NCI-H1436 (cell line): ENCODE data around the gene SLC6A11.

ENCODE experiments used
- DNase-seq: peaks from one replicate; lab custom pipeline; 2025; lab: John Stamatoyannopoulos, UW

The SLC6A11 gene

DNA sequence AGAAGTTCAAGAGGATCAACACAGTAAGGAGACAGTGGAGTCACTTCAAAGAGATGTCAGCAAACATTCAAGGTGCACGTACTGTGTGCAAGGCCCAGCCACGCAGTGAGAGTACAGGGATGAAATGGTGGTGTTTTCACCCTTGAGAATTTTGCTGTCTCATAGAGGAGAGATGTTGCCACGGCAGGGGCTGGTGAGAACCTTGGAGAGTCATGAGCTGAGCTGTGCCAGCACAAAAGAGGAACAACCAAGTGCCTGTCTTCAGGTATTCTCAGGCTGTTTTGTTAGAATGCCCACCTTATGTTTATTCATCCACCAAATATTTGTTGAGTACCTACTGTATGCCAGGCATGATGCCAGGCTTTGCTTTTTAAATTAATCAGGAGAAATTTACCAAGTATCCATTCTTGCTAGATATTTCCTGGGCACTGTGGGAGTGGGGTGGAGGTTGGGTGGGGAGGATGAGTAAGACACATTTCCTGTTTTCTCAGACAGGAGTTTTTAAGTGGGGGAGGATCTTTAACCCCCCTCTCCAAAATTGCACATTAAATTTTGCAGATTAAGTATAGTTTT, 72.6 kb downstream of the SLC6A11 start:
- no peak for DNase-seq

DNA sequence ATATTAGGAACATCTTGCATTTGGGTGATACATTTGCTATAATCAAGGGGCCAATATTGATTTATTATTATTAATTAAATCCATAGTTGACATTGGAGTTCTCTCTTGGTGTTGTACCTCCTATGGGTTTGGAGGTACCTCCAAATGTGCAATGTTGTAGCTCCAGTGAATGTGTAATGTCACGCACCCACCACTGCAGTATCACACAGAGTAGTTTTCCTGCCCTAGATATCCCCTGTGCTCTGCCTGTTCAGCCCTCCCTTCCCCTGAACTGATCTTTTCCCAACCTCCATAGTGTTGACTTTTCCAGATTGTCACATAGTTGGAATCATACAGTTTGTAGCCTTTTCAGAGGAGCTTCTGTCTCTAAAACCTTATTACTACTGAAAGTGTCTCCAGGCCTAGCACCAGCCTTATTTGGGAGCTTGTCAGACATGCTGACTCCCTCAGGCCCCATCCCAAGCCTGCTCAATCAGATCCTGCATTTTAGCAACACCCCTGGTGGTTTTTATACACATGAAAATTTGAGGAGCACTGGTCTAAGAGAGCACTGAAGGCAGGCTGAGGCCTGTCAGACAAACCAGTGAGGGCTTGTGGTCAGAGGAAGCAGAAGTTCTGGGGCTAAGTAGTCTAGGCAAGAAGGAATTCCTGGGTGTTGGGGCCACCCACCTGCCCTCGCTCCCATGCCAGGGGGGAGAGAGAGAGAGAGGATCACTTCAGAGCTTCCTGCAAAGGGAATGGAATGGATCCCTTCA, 73.4 kb downstream of the SLC6A11 start:
- DNase-seq, result no peak

DNA sequence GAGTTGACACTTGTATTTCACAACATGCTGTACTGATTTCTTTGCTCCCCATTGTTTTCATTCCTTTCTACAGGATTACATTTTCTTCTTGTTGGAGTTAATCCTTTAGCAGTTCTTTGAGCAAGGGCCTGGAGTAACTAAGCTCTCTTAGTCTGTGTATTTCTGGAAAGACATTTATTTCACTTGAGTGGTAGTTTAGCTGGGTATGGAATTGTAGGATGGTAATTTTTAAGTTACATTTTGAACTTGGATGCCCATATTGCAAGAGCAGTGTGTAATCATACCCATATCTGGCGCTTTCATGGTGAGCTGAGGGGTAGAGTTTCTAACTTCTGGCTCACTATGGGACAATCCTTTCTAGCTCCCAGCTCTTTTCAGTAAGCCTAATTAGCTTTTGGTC, 74.6 kb downstream of the SLC6A11 start:
- no peak for DNase-seq

DNA sequence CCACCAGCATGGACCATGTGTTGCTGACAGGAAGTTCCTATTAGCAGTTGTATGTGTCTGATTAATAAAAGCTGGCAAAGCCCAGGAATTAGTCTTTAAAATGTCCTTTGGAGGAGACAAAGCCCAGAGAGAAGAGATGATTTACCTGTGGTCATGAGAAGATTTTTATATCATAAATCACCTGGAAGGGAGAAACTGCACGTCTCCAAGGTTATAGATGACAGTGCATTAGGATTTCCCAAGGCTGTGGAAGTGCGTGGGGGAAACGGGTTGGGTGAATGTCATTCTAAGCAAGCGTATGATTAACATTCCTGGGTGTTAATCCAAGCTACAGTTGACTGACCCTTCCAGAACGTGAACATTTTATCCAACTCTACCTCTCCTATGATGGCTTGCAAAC, 76.6 kb downstream of the SLC6A11 start:
- DNase-seq, result no peak

DNA sequence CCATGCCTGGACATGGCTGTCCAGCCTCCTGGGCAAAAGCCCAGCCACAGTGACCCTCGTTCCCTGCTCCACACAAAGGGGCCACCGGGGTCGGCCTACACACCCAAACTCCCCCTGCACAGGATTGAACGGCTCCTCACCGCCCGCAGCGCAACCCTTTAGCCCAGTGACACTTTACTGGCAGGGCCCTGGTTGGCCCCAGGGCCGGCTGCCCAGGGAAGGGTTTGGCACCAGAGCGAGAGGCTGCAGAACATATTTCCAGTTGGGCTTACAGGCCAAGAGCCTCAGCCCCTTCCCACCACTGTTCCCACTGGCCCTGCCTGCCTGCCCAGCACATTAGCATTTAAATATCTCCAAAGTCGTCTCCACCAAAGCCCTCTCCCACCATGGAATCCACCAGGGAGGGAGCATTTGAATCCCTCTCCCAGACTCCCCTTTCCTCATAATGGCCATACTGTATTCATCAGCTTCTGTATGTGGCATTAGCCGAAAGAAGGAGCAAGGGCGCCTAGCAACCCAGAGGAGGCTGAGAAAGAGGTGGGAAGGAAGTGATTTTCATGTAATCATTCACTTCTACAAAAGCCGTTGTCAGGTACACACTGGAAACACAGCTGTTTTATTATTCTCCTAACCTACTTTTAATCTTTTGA, 85.4 kb downstream of the SLC6A11 start:
- no peak for DNase-seq

DNA sequence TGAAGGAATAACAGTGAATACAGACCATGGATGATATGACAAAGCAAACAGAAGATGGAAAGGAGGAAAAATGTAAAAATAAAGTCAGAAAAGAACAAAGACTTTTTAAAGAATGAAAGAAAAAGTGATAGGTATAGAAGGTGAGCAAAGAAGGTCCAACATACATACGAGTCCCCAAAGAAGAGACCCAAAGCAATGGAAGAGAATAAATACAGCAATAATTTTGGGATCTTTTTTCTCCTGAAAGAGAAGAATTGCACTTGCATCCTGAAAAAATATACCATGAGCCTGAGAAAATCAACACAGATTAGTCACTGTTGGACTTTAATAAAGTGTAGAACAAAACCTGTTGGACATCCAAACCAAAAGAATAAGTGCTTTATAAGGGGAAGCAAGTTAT, 91.2 kb downstream of the SLC6A11 start:
- DNase-seq, result no peak

DNA sequence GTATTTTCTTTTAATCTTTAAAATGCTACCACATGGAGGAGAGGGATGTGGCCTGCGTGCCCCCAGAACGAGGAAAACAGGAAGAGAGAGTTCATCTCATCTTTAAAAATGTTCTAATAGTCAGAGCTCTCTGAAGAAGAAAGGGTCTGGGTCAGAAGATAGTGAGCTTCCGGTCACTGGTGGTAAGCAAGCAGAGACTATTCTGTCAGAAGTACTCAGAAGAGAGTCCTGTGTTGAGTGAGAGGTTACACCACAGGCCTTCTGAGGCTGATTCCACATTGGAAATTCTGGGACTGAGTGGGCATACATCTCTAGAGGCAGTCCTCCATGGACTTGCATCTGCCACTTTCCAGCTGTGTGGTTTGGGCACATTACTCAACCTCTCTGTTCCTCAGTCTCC, 94.3 kb downstream of the SLC6A11 start:
- DNase-seq, result no peak

DNA sequence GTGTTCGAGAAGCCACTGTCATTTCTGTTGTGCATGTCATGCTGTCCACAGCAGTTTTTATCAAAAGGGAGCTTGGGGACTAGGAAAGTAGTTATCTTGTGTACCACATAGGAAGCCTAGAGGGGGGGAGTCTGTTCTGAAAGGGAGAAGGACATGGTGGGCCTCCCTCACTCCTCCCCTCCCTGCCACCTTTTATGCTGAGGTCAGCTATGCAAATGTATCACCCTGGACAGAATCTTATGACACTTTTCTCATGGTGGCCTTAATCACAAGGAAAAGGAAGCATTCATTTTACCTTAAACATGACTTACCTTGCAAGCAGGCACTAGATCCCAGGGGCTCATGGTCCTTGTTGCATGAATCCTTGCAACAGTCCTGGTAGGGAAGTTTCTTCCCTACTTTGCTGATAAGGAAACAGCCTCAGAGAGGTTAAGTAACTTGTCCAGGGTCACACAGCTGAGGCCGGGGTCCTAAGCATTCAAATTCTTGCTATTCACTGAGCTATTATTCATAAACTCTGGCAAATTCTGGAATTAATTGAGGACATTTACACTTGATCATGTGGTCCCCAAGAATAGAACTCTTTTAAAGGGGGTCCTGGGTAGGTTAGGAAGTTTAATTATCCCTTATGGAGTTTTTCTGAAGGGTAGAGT, 95.4 kb downstream of the SLC6A11 start:
- DNase-seq, result no peak

DNA sequence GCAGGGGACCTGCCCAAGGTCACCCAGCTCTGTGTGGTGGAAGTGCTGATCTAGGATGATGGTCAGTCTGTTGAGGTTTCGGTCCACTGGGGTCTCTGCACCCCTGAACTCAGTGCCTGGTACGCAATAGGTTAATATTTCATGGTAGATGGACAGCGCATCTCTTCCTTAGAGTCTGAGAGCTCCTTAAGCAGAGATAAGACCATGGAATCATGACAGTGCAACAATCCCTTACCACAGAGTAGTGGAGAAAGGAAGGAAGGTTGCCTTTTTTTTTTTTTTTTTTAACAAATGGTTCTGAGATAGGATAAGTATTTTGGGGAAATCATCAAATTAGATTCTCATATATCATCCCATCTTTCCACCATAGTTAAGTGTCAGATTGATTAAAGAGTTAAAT, 96.8 kb downstream of the SLC6A11 start:
- no peak for DNase-seq

DNA sequence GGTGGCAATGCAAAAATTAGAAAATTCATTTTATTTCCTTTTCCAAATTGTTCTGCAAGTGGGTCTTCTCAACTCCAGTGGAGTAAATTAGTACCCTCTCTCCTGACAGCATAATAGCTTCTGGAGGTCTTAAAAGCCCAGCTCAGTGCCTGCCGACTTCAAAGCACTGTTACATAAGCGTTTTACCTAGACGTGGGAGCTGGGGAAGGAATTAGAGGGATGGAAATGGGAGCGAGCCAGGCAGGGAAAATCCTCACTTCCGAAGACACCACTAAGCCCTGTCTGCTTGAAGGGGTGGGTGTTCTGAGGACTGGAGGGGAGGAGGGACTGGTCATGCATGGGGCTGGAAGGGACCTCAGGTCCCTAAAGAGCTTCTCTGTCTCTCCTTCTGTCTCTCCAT, 99.3 kb downstream of the SLC6A11 start:
- DNase-seq, result no peak

DNA sequence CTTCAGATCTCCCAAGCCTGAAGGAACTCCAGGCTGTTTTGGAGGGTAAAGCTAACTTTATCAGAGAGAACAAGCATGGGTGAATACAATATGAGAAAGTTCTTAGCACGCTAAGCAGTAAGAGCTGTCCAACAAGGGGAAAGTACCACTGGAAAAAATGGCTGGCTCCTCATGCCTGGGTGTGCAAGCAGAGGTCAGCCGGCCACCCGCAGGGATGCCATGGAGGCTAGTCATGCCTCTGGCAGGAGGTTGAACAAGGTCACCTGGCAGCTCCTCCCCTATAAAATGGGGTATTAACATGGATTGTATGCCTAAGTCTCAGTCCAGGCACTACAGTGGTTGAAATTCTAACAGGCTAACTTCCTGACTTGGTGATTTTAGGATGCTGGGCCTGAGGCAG, 101.1 kb downstream of the SLC6A11 start:
- DNase-seq, result no peak

DNA sequence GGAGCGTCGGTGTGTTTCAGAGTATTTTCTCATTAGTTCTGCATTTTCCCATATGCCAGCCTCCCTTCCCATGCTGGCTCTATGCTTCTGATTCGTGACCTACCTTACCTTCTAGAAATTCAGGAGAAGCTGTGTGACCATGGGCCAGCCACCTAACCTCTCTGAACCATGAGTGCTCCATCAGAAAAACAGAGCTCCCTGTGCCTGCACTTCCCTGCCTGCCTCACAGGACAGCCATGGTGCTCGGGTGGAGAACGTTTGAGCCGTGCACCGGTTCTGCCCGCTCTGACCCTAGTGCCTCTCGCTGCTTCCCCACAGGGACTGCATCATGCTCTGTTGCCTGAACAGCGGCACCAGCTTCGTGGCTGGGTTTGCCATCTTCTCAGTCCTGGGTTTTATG, 102.0 kb downstream of the SLC6A11 start:
- no peak for DNase-seq

DNA sequence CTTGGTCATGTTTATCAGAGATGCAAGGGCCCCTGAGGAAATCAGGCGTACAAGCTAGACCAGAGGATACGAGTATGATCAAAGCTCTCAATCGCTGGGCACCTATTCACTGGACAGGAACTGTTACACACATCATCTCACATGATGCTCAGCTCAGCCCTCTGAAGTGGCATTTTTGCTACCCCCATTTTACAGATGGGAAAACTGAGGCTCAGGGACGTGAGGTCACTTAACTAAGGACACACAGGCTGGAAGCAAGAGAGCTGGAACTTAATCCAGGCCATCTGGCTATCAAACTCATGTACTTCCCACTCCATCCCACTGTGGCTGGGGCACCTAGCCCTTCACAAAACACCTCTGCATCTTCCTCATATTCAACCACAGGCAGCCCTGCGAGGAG, 103.6 kb downstream of the SLC6A11 start:
- DNase-seq, result no peak

DNA sequence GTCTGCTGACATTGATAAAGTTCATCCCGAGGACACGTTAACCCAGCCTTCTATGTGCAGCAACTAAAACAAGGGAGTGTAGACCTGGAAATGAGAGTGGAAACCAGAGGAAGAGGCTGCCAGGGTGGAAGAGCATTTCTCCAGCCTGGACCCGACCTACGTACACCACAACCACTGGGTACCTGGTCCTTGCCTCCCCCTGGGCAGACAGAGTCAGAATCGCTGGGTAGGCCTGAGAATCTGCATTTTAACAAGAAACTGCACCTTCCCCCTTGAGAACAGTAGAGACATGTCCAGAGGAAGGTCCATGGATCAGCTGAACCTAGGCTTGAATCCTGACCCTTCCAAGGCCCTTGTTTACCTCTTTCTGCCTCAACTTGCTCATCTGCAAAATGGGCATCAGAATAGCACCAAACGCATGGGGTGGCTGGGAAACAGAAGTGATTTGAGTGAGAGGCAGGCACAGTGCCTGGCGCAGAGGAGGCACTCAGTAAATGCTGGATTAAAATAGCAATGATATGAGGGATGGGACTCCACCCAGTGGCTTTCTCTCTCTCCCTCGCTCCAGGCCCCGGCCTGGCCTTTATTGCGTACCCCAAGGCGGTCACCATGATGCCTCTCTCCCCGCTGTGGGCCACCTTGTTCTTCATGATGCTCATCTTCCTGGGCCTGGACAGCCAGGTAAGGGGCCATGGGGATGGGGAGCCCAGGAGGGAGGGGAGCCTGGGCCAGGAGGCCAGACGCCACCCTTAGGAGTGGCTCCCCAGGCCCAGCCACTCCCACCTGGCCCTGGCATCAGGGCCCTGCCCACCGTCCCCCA, 109.6 kb downstream of the SLC6A11 start:
- no peak for DNase-seq

DNA sequence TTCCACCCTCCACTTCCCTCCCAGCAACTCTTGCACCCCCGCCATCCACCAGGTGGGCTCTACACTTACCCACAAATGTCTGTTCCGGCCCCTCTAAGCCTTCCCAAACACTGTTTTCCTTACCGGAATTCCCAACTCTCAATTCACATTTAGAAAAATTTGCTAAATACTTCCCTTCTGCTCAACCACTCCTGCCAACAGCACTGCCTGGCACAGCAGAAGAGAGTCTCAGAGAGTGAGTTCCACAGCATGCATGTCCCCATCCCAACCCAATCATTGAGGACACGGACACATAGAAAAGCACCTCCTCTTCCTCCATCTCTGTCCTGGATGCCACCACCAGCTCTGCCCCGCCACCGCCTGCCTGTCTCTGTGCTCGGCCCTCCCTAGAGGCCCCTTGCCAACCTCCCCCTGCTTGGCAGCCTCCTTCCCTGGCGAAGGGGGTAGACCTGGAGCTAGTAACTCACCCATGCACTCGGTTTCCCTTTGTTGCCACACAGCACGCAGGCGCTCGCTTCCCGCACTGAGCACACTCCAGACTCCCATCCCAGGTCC, 110.3 kb downstream of the SLC6A11 start:
- DNase-seq, result no peak

DNA sequence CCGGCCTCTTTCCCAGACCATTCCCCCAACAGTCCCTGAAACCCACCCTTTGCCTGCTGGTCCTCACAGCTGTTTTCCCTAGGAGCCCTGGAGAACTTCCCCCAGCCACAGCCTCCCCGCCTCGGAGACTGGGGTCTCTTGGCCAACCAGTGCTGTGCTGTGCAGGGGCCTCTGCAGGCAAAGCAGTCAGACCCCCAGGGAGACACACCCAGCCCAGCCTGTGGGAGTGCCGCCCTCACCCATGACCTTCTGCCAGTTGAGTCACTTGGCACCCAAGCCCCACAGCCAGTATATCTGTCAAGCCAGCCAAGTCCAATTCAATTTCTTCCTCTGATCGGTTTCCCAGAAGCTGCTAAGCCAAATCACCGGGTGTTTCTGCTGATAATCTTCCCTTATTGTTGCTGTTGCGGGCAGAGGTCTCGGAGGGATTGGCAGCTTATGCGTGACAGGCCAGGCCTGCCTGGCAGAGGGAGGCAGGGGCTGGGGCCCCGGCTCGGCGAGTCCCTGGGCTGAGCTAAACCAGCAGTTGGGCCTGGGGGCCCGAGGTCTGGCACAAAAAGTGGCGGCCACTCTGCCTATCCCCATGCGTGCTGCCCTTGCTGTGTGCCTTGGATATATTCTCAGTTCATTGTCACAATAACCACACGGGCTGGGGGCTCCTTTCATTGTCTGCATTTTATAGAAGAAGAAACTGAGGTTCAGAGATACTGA, 110.9 kb downstream of the SLC6A11 start:
- no peak for DNase-seq

DNA sequence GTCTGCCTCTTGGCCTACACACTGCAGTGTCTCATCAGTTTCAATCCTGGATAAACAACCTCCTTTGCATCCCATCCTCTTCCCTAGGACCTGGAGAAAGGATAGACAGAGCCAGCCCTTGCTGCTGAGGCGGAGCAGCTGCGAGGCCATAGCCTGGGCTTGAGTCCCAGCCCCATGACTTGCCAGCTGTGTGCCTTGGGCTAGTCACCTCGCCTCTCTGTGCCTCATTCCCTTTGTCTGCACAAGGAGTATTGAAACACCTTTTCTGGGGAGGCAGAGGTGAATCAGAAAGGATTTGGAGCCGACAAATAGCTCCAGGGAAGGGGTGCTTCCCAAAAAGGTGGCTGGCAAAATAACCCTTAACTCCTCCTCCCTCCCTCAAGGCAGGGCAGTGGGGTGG, 111.5 kb downstream of the SLC6A11 start:
- no peak for DNase-seq

DNA sequence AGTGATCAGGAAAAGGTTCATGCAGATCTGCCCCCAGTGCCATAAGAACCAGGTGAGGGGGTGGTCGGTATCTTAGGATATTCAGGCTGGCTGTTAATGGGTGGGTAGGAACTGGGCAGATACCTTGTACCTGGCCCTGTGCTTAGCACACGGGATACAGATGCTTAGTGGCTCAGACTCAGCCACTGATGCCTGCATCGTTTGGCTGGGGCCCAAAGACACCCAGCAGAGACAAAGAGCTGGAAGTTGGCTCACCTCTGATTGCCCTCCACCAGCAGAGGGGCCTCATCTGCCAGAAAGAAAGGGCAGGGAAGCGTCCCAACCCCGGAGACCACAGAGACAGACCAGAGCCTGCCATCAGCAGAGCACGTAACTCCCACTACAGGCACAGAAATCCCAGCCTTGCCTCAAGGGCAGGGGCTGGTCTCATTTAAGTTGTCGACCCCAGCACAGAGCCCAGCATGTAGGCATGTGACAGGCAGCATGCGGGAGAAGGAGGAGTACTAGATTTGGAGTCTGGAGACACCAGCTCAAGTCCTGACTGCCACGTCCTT, 112.5 kb downstream of the SLC6A11 start:
- no peak for DNase-seq

DNA sequence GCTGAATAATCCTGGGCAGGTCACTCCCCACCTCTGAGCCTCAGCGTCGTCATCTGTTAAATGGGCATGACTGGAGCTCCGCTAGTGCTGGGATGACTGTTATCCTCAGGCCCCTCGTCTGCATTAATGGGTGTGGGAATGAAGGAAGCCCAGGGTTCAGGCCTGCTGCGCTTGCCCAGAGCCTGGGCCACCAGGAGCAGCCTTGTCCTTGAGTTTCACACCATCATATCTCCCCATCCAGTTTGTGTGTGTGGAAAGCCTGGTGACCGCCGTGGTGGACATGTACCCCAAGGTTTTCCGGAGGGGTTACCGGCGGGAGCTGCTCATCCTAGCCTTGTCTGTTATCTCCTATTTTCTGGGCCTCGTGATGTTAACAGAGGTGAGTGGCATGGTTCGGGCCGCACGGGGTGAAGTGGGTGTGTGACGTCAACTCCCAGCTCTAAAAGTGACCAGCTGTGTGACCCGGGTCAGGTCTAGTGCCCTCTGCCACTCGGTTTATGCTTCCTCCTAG, 113.0 kb downstream of the SLC6A11 start:
- no peak for DNase-seq

DNA sequence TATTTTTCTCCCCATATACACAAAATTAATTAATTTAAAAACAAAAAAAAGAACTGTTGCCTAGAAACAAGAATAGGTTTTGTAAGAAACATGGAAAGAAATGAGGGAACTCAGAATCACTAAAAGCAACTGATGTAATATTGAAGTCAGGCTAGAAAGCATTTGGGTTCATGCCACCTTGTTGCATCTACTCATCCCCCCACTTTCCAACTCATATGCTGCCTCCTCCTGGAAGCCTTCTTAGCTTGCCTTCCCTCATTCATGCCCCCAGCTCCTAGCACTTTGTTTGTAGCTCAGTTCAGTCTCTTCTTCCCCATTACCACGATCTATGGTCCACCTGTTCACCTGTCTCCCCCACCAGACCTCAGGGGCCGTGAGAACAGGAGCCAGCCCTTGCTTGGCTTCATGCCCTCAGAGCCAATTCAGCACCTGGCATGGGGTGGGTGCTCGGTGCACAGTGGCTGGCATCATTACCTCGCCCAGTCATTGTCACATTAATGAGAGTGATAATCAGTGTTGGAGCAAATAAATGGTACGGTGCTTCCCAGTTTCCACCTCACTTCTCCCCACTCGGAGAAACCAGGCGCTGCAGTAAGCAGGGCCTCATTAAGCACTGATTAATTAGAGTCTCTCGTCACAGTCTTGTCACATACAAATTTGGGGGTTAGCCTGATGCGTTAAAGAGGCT, 114.1 kb downstream of the SLC6A11 start:
- DNase-seq, result no peak
